Neural progenitor cell (in vitro differentiated cells): ENCODE data around the gene TADA3. TPM values are rescaled to one million over a fixed set of nuclear protein-coding genes. Genes with fewer than 3 reads are reported as not detected.
A peak's percentile ranks its signal among the peaks of the same experiment; 100 is the strongest.

Experiments used
- DNase-seq: peaks from one replicate; pipeline ENCODE4 v3.0.0-alpha.2; 2016; ENCODE audit warnings: low spot score
- H2AFZ ChIP-seq: fragments of 200-600 bp; sonication (generic); replicated peaks from 2 replicates; pipeline ENCODE4 v1.6.1; 2016; ENCODE audit warnings: antibody characterized with exemption
- H3F3A ChIP-seq: fragments of 200-600 bp; sonication (generic); 2 replicates; pipeline ENCODE4 v1.6.1; 2016; ENCODE audit warnings: antibody characterized with exemption, low read depth
- H3K27ac ChIP-seq: fragments of 200-600 bp; sonication (generic); 2 replicates; pipeline ENCODE4 v1.5.1; 2016; ENCODE audit warnings: mild to moderate bottlenecking
- H3K27me3 ChIP-seq: fragments of 200-600 bp; sonication (generic); 2 replicates; pipeline ENCODE4 v1.6.1; 2016; ENCODE audit warnings: mild to moderate bottlenecking, moderate library complexity
- H3K36me3 ChIP-seq: fragments of 200-600 bp; sonication (generic); 2 replicates; pipeline ENCODE4 v1.5.1; 2016
- H3K4me1 ChIP-seq: fragments of 200-600 bp; sonication (generic); 2 replicates; pipeline ENCODE4 v1.6.1; 2016; ENCODE audit warnings: mixed run types
- H3K4me2 ChIP-seq: fragments of 200-600 bp; sonication (generic); 2 replicates; pipeline ENCODE4 v1.6.1; 2016
- H3K4me3 ChIP-seq: fragments of 200-600 bp; sonication (generic); 2 replicates; pipeline ENCODE4 v1.5.1; 2016
- H3K79me2 ChIP-seq: fragments of 200-600 bp; sonication (generic); 2 replicates; pipeline ENCODE4 v1.6.1; 2016; ENCODE audit warnings: low read depth
- H3K9ac ChIP-seq: fragments of 200-600 bp; sonication (generic); 2 replicates; pipeline ENCODE4 v1.6.1; 2016
- H3K9me3 ChIP-seq: fragments of 200-600 bp; sonication (generic); 2 replicates; pipeline ENCODE4 v1.5.1; 2016; ENCODE audit warnings: low read depth
- H4K20me1 ChIP-seq: fragments of 200-600 bp; sonication (generic); 2 replicates; pipeline ENCODE4 v1.6.1; 2016; ENCODE audit warnings: low read depth
- H3K27ac Mint-ChIP-seq: 3 replicates; pipeline ENCODE4 v1.8.0; 2021; ENCODE audit warnings: mixed read lengths
- H3K27me3 Mint-ChIP-seq: 2 replicates; pipeline ENCODE4 v1.8.0; 2022; ENCODE audit warnings: low read depth, mild to moderate bottlenecking, inconsistent platforms, moderate library complexity, mixed read lengths; ENCODE audit not compliant: insufficient read depth
- H3K36me3 Mint-ChIP-seq: 3 replicates; pipeline ENCODE4 v1.8.0; 2021; ENCODE audit warnings: mixed read lengths
- H3K4me1 Mint-ChIP-seq: 3 replicates; pipeline ENCODE4 v1.8.0; 2021; ENCODE audit warnings: mixed read lengths
- H3K4me3 Mint-ChIP-seq: 3 replicates; pipeline ENCODE4 v1.8.0; 2021; ENCODE audit warnings: mild to moderate bottlenecking, moderate library complexity, mixed read lengths
- H3K9me3 Mint-ChIP-seq: 3 replicates; pipeline ENCODE4 v1.8.0; 2020; ENCODE audit warnings: mixed read lengths
- EZH2 ChIP-seq: fragments of 200-600 bp; sonication (generic); IDR thresholded peaks from 2 replicates; pipeline ENCODE4 v1.6.1; 2017; ENCODE audit warnings: antibody characterized with exemption, mild to moderate bottlenecking, moderate library complexity
- EZH2phosphoT487 ChIP-seq: fragments of 200-600 bp; sonication (generic); IDR thresholded peaks from 2 replicates; pipeline ENCODE4 v1.6.1; 2017; ENCODE audit warnings: antibody characterized with exemption
- total RNA-seq: library from RNA; depleted of rRNA; stranded (reverse); fragments of >200 nt; gene quantifications from 2 replicates; pipeline ENCODE4 v1.2.3, GENCODE V29; 2015; ENCODE audit warnings: low replicate concordance
- TF ChIP-seq, protein P1 (sequence below): fragments of 200-600 bp; sonication (generic); IDR thresholded peaks from 2 replicates; pipeline ENCODE4 v1.5.1; 2017; ENCODE audit warnings: antibody characterized with exemption, mild to moderate bottlenecking

The TADA3 gene
- total RNA-seq, 1 donor from 2014 or later = 50.8 TPM

DNA sequence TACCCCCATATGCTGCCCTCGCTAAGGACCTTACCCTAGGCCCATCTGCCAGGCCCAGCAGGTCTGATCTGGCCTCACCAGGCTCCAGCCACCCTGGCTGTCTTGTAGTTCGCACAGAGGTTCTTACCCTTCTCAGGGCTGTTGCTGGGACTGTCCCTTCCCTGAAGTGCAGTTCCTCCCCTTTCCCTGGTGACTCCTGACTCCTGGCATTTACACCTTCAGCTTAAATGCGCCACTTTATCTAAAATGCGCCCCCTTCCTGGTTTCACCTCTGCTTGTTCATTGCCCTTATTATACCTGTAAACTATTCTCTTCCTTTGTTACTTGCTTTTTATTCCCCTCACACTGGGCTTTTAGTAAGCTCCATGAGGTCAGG lies 17.0 kb upstream of the TADA3 start:
- Mint-ChIP-seq H3K4me3 (peak overlapping the region; percentile 83), H3K9me3 (no peaks in the 10 kb centered on the region), H3K27me3 (peaks cover 2% of the 10 kb centered on the region), H3K27ac (peak overlapping the region; percentile 44), H3K36me3 (peaks cover 8% of the 10 kb centered on the region), H3K4me1 (peaks cover 30% of the 10 kb centered on the region)
- Histone ChIP-seq H3F3A (peaks cover 42% of the 10 kb centered on the region), H3K79me2 (no peaks in the 10 kb centered on the region), H3K36me3 (no peaks in the 10 kb centered on the region), H2AFZ (no peak overlapping the region), H3K9ac (no peak overlapping the region), H3K27me3 (peaks cover 14% of the 10 kb centered on the region), H4K20me1 (no peaks in the 10 kb centered on the region), H3K4me3 (peak overlapping the region; percentile 69), H3K4me2 (peak overlapping the region; percentile 90), H3K27ac (no peak overlapping the region), H3K9me3 (no peaks in the 10 kb centered on the region), H3K4me1 (peaks cover 35% of the 10 kb centered on the region)
- no peak for DNase-seq
- TF ChIP-seq EZH2 = no peak

DNA sequence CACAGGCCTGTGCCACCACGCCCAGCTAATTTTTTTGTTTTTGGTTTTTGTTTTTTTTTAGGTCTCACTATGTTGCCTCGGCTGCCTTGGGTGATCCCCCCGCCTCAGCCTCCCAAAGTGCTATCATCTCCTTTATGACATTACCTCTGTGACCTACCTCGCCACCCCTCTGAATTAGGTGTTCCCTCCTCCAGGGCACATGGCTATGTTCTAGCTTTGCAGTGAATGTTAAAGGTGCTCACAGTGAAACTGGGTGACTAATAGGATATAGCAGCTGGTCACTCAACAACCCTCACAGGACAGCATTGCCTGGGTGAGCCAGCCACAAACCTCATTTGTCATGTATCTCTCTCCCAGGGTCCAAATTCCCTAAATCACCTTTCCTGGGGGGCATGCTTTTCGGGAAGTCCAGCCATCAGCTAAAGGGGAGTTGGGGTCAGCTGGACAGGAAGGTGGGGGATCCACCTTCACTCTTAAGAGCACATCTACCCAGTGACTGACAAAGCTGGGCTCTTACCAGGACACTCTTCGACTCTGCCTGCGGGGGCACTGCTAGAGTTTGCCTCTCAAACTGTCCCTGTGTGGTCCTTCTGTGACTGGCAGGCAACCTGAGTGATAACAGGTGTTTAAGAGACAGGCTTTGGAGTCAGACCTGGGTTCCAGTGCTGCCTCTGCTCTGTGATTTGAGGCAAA lies 16.2 kb upstream of the TADA3 start:
- peaks cover 42% of the 10 kb centered on the region for H3F3A ChIP-seq
- no peaks in the 10 kb centered on the region for H3K9me3 ChIP-seq
- H4K20me1 ChIP-seq = no peaks in the 10 kb centered on the region
- H3K79me2 ChIP-seq = no peaks in the 10 kb centered on the region
- peak overlapping the region; percentile 82 for H3K27ac Mint-ChIP-seq
- H3K4me1 ChIP-seq = peaks cover 35% of the 10 kb centered on the region
- H3K9me3 Mint-ChIP-seq = no peaks in the 10 kb centered on the region
- H3K27me3 Mint-ChIP-seq = peaks cover 2% of the 10 kb centered on the region
- peaks cover 13% of the 10 kb centered on the region for H3K36me3 Mint-ChIP-seq
- peak; percentile 77 for DNase-seq
- no peak overlapping the region for H3K27ac ChIP-seq
- H3K4me1 Mint-ChIP-seq = peaks cover 30% of the 10 kb centered on the region
- H3K4me2 ChIP-seq = peak overlapping the region; percentile 90
- no peak overlapping the region for H2AFZ ChIP-seq
- no peak overlapping the region for H3K9ac ChIP-seq
- no peaks in the 10 kb centered on the region for H3K36me3 ChIP-seq
- no peak overlapping the region for H3K4me3 Mint-ChIP-seq
- H3K4me3 ChIP-seq = no peak overlapping the region
- H3K27me3 ChIP-seq = peaks cover 14% of the 10 kb centered on the region
- TF ChIP-seq, protein P1, sequence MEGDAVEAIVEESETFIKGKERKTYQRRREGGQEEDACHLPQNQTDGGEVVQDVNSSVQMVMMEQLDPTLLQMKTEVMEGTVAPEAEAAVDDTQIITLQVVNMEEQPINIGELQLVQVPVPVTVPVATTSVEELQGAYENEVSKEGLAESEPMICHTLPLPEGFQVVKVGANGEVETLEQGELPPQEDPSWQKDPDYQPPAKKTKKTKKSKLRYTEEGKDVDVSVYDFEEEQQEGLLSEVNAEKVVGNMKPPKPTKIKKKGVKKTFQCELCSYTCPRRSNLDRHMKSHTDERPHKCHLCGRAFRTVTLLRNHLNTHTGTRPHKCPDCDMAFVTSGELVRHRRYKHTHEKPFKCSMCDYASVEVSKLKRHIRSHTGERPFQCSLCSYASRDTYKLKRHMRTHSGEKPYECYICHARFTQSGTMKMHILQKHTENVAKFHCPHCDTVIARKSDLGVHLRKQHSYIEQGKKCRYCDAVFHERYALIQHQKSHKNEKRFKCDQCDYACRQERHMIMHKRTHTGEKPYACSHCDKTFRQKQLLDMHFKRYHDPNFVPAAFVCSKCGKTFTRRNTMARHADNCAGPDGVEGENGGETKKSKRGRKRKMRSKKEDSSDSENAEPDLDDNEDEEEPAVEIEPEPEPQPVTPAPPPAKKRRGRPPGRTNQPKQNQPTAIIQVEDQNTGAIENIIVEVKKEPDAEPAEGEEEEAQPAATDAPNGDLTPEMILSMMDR = peak; percentile 52
- TF ChIP-seq EZH2 = no peak
- TF ChIP-seq EZH2phosphoT487 = no peak

DNA sequence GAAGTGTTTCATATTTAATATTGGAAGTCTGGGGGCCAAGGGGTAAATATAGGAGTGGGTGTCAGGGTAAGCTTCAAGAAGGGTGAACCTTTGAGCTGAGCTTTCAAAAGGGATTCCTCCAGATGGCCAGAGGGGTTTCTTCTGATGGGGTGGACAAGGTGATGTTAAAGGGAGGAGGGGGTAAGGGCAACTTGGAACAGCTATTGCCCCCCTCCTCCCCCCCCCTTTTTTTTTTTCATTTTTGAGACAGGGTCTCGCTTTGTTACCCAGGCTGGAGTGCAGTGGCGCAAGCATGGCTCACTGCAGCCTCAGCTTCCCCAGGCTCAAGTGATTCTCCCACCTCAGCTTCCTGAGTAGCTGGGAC lies 15.7 kb upstream of the TADA3 start:
- Mint-ChIP-seq H3K4me3 (no peak overlapping the region), H3K4me1 (peaks cover 30% of the 10 kb centered on the region), H3K9me3 (no peaks in the 10 kb centered on the region), H3K36me3 (peaks cover 15% of the 10 kb centered on the region), H3K27me3 (peaks cover 2% of the 10 kb centered on the region), H3K27ac (no peak overlapping the region)
- no peak for DNase-seq
- peaks cover 42% of the 10 kb centered on the region for H3F3A ChIP-seq
- peaks cover 35% of the 10 kb centered on the region for H3K4me1 ChIP-seq
- peaks cover 14% of the 10 kb centered on the region for H3K27me3 ChIP-seq
- H4K20me1 ChIP-seq = no peaks in the 10 kb centered on the region
- H3K27ac ChIP-seq = no peak overlapping the region
- no peak overlapping the region for H3K4me2 ChIP-seq
- no peak overlapping the region for H2AFZ ChIP-seq
- TF ChIP-seq EZH2phosphoT487 = no peak
- TF ChIP-seq, protein P1 = no peak
- no peak for TF ChIP-seq EZH2
- no peaks in the 10 kb centered on the region for H3K79me2 ChIP-seq
- no peaks in the 10 kb centered on the region for H3K36me3 ChIP-seq
- H3K9ac ChIP-seq = no peak overlapping the region
- no peak overlapping the region for H3K4me3 ChIP-seq
- no peaks in the 10 kb centered on the region for H3K9me3 ChIP-seq
